DND-41 (cell line): Measurements from ENCODE around the gene CNTNAP5.

Source experiments
- EZH2 ChIP-seq: IDR thresholded peaks from 3 replicates; pipeline ENCODE4 v1.6.1; 2012; ENCODE audit warnings: borderline replicate concordance, low read depth, mild to moderate bottlenecking, moderate library complexity, low read length, inconsistent platforms; ENCODE audit not compliant: severe bottlenecking
- TF ChIP-seq, protein P1 (sequence below): IDR thresholded peaks from 2 replicates; pipeline ENCODE4 v1.5.1; 2012; ENCODE audit warnings: borderline replicate concordance, low read length, moderate library complexity, mild to moderate bottlenecking; ENCODE audit not compliant: poor library complexity, severe bottlenecking; ENCODE audit errors: extremely low read depth

- TF ChIP-seq, protein P1, sequence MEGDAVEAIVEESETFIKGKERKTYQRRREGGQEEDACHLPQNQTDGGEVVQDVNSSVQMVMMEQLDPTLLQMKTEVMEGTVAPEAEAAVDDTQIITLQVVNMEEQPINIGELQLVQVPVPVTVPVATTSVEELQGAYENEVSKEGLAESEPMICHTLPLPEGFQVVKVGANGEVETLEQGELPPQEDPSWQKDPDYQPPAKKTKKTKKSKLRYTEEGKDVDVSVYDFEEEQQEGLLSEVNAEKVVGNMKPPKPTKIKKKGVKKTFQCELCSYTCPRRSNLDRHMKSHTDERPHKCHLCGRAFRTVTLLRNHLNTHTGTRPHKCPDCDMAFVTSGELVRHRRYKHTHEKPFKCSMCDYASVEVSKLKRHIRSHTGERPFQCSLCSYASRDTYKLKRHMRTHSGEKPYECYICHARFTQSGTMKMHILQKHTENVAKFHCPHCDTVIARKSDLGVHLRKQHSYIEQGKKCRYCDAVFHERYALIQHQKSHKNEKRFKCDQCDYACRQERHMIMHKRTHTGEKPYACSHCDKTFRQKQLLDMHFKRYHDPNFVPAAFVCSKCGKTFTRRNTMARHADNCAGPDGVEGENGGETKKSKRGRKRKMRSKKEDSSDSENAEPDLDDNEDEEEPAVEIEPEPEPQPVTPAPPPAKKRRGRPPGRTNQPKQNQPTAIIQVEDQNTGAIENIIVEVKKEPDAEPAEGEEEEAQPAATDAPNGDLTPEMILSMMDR, result no peak
- TF ChIP-seq EZH2, result no peak
These were observed 849.1 kb downstream of the CNTNAP5 start for GRCh38 chr2:124874219-124874618.
